ENCODE results near the gene MDN1.

MDN1 gene

DNA sequence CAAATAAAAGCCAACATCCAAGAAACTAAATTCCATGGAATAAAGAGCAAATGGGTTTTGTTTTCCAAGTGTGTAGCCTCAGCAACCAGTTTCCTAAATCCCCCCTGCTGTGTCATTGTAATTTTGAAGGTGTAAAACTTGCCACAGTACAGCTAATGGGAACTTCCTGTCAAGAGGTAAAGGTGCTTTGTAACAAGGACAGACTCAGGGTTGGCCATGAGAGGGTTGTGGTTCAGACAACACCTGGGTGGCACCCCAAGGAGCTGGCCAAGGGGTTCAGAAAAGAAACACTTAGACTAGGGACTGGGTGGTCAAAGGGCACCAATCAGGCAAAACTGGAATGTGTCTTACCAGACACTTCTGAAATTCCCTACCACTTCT is 128.7 kb downstream of the MDN1 start:
- no peak for DNase-seq

DNA sequence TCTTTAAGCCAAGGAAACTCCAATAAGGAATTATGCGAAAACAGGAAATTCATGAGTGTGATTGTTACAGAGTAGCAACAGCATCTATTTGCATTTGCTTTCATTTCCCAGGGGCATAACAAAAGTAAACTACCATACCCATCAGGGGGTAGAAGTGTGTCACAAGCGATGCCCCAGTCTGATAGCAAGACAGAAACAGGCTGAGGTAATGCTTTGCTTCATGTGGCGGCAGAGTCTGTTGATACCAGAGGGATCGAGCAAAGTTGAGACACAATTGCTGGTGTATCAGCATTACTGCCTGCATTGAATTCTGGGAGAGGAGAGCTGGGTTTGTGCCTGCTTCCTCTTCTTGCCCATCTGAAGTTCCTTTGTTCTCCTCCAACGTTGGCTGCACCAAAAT is 129.9 kb downstream of the MDN1 start:
- DNase-seq, result no peak

DNA sequence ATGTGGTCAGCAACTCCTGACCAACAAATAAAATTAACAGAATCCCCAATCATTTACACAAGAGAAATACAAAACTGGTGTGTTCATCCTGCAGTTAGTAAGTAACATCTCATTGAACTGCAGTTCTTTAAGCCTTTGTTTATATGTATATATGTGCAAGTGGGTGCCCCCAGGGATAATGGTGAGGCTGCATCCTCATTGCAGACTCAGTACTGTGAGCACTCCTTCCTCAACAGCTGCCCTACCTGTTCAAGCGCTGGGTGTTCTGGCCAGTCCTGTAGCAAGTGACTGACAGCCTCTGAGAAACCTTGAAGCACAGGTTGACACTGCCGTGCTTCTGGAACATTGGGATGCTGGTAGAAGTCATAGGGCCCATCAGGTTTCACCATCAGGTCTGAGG is 131.3 kb downstream of the MDN1 start:
- no peak for DNase-seq

DNA sequence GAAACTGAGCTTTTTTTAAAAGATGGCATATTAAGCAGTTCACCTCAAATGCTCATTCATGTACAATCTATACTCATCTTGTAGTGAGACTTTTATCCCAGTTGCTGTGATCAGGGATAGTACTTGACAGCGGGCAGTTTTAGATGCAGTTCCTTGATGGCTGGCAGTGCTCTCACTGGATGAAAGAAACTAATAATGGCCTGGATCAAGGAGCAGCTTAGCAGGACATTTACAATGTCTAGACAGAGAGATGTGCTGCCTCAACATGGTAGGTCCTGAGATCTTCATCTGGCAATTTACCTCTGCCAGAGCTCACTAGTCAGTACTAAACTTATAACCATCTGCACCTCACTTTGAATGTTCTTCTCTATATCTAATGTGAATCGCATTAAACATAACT is 134.3 kb downstream of the MDN1 start:
- DNase-seq, result no peak

DNA sequence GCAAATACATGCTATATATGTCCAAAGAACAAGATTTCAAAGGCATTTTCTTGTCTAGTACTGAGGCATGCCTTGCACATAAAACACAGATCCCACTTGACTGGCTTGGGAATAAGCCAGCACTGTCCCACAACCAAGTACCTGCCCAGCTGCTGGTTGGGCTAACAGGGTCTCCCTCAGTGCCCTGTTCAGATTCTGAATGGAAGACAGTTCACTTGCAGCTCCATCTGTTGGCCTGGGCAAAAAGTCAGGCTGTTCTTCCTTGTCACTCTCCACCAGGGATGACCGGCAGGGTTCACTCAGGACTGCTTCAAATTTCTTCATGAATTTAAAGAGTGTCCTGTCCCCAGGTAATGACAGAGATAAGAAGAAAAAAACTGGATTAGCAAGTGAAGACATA is 136.6 kb downstream of the MDN1 start:
- DNase-seq, result no peak

DNA sequence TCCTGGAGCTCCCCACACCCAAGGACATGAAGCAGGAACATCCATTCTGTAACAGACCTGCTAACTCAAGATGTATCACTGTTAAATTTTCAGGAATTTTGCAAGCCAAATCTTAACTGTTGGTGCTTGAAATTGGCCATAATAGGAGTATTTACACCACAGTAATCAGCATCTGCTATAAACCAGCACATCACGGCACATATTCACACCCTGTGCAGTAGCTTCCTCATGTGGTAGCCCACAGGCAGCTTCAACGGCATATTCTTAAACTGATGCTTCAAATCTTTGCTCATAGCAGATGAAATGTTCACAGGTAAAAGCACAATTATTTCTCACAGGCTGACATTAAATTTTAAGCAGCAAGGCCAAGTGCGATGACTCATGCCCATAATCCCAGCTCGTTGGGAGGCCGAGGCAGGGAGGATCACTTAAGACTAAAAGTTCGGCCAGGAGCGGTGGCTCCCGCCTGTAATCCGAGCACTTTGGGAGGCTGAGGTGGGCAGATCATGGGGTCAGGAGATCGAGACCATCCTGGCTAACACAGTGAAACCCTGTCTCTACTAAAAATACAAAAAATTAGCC is 137.5 kb downstream of the MDN1 start:
- DNase-seq, result no peak

DNA sequence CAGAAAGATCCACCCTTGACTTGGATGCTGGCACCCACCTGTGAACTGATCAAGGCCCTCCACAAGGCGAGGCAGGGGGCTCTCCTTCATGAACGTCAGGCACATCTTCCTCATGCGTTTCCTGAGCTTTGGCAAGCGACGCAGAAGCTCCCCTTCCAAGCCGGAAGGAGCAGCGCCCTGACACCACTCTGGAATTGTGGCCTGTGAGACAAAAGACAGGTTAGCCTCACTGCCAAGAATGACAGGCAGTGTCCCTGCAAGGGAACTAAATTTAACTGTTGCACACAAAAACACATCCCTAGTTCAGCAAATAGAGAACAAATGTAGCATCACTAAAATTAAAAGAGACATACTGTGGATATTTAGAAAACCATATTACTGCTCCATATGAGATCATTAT is 139.0 kb downstream of the MDN1 start:
- no peak for DNase-seq

DNA sequence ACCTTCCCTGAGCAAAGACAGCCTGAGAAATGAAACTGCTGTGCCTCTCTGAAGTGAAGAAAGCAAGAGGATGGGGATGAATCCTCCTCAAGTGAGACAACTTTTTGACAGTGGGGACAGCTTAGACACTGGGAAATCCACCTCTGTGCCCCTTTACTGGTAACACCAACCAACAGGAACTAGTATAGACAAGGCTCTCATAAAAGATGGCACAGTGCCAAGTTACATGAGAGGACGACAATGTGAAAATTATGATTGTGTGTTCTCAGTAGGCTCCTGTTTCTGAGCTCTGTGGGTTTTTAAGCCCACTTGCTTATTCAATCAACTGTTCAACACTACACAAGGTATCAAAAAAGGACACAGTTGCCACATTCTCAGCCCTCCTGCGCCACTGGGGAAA is 139.4 kb downstream of the MDN1 start:
- DNase-seq, result no peak

DNA sequence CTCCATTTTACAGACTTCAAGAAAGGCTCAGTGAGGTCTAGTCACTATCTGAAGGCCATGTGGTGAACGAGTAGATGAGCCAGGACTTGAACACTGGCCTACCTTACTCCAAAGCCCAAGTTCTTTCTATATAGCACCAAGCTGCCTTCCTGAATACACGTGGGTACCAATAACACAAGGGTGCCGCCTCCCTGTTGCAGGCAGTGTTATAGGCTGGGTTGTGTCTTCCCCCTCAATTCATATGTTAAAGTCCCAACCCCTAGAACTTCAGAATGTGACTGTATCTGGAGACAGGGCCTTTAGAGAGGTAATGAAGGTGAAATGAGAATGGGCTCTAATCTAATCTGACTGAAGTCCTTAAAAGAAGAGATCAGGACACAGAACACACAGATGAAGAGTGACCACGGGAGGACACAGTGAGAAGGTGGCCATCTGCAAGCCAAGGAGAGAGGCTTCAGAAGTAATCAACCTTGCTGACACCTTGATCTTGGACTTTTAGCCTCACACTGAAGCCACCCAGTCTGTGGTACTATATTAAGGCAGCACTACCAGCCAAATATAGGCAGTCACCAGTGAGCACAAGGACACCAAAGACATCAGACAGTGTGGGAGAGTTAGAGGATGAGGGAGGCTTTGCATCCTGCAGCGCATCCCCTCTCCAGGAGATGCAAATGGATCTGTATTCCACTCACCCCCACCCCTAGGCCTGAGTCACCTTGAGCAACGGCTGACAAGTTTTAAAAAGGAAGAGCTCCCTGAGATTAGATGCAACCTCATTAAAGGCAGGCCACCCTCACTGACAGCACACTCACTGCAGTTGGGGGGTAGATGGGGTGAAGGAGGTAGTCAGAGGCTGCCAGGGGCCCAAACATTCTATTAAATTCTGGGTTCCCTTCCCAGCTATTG is 140.1 kb downstream of the MDN1 start:
- DNase-seq, result no peak

DNA sequence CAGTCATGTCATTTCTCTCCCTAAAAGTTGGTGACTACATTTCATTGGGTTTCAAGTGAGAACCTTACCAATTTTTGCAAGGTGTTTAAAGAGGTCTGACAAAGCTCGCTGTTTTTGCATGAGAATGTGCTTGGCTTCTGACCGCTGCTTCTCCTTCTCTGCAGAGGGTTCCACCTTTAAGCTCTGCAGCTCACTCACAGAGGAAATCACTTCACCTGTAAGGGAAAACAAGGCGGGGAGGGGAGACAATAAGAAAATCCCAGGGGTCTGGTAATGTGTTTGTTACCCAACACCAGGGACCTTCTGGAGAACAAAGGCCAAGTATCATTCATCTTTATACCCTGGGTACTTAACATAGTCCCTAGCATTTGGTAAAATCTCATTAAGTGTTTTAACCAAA is 141.1 kb downstream of the MDN1 start:
- no peak for DNase-seq

DNA sequence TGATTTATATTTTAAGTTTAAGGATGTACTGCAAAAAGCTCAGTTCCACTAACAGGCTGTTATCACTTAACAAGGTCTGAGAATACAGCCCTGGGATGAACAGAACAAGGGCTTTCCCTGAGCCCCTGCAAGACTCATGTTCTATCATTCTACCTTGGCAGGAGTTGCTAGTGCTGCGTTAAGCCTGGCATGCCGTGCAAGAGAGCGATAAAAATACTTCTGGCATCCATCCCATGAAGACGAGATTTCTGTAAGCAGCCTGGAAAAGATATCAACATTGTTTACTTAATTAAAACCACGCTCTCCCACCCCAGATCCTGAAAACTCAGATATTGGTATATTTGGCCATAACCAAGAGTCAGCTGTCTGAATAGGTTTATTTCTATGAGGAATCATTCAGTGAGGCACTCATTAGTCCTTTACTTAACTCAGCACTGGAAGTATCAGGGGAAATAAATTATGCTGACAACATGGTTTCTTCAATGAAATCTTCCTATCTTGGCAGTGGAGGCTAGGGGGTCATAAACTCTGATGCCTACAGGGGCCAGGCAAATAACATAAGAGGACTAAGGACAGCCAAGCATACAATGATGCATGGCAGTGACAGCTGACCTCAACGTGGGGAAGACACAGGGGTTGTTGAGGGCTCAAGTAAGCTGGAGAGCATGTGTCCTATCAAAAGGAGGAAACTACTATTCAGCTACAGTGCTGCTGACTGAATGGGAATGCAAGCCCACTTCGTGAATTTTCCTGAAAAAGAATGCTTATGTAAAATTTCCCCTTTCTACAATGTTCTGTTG is 143.4 kb downstream of the MDN1 start:
- no peak for DNase-seq

DNA sequence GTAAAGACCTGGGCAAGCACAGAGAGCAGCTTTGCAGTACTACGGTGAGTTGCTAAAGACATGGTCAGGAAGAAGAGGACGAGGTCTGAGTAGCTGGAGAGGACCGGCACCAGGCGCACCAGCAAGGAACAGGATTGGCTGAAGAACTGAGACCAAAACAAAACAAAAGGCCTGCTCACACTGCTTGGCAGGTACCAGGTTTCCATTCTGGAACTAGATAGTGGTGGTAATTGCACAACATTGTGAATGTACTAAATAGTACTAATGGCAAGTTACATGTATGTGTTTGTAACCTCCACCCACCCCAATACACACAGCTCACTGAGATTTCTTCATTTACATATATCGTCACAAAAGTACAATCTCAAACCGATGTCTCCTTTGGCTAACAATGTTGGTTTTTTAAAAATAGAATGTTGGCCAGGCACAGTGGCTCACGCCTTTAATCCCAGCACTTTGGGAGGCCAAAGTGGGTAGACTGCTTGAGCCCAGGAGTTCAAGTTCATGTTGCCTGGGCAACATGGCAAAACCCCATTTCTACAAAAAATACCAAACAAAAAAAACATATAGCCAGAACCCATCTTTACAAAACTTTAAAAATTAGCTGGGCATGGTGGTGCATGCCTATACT is 148.5 kb downstream of the MDN1 start:
- no peak for DNase-seq

DNA sequence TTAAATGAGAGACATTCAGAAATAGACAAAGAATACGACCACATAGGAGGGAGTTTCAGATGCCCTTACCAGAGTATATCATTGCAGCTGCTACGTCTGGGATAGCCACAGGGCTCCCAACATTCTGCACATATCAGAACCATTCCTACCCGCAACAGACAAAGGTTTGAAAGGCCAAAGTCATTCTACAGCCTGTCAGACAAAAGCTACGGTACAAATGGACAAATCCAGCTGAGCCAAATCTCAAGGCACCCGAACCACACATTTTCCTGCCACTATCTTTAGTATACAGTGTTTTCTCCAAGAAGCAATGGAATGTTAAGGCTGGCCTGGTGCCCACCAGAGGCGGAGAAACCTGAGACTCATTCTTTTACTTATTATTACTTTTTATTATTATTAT is 150.6 kb downstream of the MDN1 start:
- no peak for DNase-seq

DNA sequence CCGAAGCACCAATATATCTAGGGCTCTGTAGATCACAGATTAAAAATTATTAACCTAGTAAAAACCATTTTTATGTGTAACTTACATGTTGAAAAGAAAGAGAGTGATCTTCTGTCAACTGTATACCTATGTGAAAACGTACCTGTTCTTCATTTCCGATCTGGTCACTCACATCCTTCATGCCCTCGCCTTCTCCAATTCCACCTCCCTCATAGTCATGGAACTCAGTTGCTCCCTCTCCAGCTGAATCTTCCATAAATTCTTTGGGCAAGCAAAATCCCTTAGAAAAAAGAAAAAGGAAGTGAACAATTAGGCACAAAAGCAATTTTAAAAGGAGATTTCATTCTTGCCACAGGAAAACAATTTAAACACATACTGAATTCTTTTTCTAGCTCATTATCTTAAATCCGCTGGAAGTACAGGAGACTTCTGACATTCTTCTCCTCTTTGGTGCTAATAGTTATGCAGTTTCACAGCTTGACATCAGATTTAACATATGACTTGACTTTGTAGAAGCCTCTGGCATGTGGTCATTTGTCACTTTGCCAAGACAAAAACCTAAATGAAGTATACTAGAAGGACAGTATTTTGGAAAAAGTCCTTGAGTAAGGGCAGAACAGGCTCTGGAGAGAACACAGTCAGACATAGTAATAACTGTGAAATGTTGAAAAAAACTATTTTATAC is 151.6 kb downstream of the MDN1 start:
- DNase-seq, result no peak

DNA sequence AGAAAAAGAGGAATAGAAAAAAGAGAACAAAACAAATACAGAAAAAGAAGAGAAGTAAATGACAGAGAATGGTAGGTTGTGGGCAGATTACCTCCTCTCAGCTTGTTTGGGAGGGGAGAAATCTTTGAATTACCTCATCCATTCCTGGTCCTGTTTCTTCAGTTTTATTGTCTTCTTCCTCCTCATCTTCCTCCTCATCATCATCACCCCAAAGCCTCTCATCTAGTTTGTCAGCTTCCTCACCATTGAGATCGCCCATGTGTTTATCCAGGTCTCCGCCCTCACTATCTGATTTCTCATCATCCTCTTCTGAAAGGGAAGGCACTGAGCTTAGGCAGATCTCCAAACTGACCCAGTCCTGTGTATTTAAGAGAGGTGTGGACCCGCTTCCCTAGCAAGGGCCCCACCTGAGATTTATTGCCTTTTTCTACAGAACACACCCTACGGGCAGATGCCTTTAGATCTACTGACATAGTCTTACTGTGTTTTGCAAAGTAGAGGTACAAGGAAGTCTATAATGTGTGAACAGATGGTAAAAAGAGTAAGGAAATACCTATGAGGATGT is 156.9 kb downstream of the MDN1 start:
- DNase-seq, result no peak

DNA sequence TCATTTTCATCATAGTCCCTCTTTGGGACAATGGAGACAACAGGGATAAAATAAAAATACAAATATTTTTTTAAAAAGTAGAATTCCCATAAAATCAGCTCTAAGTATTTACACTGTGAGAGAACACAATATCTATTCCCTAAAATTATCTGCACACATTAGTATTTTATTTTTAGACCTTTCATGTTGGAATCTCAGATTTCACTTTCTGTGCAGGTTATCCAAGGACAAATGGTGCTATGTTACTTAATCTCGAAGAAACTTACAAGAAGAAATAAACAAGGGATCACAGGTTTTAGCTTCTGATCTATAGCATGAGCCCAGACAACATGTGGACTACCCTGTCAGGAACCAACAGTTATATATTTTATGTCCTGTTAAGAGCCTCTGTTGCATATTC is 158.0 kb downstream of the MDN1 start:
- no peak for DNase-seq

DNA sequence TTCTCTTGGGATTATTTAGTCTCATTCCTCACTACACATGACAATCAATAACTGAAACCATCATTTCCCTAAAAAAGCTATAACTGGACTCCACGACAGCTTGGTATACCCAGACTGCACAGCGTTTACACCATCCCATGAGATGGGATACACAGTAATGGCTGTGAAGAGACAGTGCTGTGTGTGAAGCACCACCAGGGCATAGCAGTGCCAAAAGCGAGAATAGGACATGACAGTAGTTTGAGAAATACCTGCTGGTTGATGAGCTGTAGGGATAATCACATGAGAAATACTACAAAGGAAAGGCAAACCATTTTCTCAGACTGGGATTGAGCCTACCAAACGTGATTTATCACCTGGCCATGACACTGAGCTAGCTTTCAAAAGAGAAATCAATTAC is 158.6 kb downstream of the MDN1 start:
- DNase-seq, result no peak

DNA sequence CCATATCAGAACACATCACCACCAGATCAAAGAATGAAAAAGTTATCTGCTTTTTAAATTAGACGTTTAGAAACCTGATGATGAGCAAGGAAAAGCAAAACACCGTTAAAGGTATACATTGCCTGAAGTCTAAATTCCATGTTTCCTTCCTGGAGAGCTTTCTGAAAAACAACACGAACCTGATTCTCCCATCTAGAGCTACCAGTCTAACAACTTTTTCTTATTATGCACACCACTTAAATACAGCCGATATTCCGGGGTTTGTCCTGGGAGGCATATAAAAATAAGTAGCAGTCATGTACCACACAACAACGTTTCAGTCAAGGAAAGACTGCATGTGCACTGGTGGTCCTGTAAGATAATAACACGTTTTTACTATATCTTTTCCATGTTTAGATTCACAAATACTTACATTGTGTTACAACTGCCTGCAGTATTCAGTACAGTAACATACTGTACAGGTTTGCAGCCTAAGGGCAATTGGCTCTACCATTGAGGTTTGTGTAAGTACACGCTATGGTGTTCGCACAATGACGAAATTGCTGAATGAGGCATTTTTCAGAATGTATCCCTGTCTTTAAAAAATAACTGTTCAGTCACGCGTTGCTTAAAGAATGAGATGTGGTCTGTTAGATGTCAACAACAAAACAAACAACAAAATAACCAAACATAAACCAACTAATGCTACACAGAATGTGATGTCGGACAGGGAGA is 162.0 kb downstream of the MDN1 start:
- DNase-seq, result no peak

DNA sequence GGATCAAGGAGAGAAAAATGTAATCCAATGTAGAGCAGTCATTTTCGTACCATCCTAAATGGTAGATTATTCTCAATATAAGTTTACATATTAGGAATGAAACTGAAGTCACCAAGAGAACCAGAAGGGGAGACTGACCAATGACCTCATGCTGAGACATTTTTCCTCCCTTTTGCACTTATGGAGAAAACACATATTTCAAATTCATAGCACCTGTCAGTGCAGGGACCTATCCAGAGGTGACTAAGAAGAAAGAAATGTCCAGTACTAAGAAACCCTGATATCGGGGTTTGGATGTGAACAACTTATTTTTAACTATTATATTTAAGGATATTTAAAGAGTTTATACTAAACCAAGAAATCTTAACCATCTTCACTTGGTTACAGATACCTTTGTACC is 164.5 kb downstream of the MDN1 start:
- no peak for DNase-seq

DNA sequence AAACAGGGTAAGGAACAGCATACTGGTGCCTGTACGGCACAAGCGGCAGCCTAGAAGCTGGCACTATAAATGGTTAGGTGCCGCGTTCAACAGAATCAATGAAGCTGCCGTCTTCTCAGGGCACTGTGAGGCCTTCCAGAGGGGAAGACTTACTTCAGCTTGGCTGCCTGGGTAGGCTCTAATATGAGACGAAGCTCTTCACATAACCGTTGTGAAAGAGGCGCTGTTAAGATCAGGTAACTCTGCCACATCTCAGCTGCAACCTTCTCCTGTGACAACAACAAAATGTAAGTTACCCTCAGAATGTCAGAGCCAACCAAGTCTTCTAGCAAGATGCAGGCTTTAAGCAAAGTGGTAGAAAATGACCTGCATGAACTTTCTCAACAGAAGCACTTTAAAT is 169.0 kb downstream of the MDN1 start:
- DNase-seq, result no peak

DNA sequence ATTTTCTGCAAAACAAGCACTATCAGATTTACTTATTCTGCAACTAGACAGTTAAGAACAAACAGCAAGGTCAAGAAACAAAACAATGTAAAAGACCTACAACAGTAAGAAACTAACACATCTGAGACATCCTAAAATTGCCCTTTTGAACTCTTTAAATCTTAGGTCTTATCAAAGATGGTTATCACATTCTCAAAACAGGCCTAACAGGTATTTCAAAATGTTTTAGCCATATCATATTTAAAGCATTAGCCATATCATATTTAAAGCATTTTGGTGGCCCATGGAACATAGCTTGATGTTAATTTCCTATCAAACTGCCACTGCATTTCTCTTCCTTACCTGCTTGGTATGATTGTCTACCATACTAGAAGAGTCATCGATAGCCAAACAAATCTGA is 169.9 kb downstream of the MDN1 start:
- DNase-seq, result no peak

DNA sequence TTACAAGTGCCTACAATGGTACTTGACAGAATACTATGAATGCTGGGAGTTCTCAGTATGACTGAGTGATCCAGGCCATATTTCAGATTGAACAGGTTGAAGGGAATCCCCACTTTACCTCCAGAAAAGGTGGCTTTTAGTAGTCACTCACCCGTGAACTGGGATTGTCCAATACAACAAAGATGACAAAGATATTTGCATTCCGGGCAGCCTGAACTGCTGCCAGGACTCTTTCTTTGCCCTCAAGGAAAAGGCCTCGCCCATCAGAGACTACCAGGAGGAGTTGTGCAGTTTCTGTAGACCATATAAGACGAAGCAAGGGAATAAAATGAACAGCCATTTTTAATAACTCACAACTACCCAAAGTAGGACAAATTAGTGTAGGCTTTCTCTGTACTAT is 174.7 kb downstream of the MDN1 start:
- DNase-seq, result no peak
